Right renal pelvis (tissue), 4 donors: ENCODE measurements around the gene TRAF5. TPM values are rescaled to one million over a fixed set of nuclear protein-coding genes. Genes with fewer than 3 reads are reported as not detected.
A peak's percentile ranks its signal among the peaks of the same experiment; 100 is the strongest.
"Not testable (repeated sequence)": the region's sequence is repeated elsewhere in the genome, so short reads cannot be mapped to it uniquely, and the experiment has no call there.

Source experiments
- DNase-seq, 4 donors: peaks; one replicate each; pipeline ENCODE4 v3.0.0-alpha.2; 2013; ENCODE audit warnings: low read depth in 4 of 4, low spot score in 3 of 4, missing footprints in 1 of 4
- polyA plus RNA-seq, 4 donors: library from polyadenylated mRNA; unstranded; fragments of 120-200 nt; gene quantifications; one replicate each; pipeline ENCODE4 v1.2.1, GENCODE V29; 2013; ENCODE audit not compliant: insufficient read length in 4 of 4

Gene TRAF5, protein sequence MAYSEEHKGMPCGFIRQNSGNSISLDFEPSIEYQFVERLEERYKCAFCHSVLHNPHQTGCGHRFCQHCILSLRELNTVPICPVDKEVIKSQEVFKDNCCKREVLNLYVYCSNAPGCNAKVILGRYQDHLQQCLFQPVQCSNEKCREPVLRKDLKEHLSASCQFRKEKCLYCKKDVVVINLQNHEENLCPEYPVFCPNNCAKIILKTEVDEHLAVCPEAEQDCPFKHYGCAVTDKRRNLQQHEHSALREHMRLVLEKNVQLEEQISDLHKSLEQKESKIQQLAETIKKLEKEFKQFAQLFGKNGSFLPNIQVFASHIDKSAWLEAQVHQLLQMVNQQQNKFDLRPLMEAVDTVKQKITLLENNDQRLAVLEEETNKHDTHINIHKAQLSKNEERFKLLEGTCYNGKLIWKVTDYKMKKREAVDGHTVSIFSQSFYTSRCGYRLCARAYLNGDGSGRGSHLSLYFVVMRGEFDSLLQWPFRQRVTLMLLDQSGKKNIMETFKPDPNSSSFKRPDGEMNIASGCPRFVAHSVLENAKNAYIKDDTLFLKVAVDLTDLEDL
- 10 to 100 TPM; 11.5 to 16.9 (median 14.6) TPM for polyA plus RNA-seq

DNA sequence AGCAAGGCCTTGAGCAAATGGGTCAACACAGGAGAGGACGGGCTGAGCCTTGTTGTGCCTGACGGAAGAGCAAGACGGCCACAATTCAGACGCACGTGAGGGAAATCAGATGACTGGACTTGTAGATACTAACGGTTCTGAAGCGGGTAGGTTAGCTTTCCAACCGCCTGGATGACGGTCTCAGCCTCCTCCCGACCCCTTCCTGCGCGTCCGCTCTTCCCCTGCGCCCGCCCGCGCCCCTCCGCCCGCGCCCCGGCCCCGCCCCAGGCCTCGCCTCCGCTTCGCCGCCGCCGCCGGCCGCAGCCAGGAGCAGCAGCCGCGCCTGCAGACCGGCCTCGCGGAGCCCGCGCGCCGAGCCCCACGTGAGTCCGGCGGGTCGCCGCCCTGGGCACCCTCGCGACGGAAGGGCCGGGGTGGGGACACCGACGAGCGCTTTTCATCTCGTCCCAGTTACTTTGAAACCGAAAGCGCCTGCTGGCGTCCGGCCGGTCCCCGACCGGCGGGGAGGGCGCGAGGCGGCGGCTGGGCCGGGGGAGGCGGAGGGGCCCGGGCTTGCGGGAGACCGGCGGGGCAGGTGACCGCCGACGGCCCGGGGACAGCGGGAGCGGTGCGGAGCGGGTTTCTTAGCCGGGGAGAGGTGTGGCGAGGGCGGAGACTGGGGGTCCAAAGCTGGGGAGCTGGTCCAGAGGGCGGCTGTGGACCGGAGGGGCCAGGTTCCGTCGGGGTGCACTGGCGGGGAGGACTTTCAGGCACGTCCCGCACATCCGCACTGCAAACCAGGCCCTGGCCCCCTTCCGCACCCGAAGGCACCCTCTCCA, at the start of gene TRAF5:
TSS of gene TRAF5 (plus strand) at position 306 of the 818 bp plus-strand sequence. CDS start 26,407 bp downstream, outside the sequence.
- peak in 1 of 4 donors; percentile 26 for DNase-seq

DNA sequence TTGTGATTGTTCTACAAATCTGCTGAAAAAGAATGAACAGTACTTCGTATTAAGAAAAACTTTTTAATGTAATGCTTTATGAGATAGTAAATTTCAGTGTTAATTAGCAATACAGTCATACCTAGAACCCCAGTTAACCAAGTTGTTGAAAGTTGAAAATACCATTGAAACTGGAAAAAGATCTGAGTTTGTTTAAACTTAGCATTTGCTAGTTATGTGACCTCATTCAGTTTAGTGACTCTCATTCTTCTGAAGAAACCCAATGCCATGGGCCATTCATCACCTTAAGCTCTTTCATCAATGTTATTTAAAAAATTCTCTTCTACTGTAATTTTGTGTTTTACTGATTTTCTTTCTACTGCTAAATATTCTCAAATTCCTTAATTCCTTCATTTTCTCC, 47.3 kb upstream of the TRAF5 start:
- no peak for DNase-seq

DNA sequence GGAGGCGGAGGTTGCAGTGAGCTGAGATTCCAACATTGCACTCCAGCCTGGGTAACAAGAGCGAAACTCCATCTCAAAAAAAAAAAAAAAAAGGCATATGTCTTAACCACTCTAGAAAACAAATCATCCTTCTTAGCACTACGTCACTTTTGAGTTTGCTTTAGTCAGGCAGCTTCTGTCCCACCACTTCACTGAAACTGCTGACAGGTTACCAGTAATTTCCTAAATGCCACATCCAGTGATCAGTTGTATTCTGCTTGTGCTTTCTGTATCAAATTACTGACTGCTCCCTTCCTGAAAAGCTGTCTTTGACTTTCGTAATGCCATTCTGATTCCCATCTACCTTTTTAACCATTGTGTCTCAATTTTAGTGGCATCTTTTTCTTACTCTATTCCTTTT, 45.7 kb upstream of the TRAF5 start:
- no peak for DNase-seq

DNA sequence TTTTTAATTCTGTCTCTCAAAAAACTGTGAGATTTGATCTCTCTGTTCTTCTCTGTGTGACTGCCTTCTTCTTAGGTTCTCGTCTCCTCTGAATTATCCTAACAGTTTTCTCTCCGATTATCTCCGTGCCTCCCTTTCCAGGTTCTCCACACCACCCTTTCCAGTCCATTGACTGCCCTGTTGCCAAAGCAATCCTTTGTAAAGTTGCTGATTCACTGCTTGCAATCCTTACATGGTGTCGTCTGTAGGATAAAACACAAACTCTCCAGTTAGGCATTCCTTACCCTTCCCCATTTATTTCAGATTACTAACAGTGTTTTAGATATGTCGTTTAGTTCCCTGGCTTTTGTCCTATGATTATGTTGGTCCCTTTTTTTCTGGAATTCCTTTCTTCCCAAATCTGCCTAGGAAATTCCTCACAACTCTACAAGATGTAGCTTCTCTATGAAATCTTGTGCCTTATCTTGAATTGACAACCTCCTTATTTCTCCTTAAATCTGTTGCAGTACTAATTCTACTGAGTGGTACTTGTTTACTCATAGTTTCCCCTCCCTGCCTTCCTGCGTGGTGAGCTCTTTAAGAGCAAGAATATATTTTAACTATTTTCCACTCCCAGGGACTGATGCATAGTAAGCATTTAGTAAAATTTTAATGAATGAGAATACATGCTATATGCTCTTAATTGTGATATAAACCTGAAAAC, 45.2 kb upstream of the TRAF5 start:
- peak in 1 of 4 donors; percentile 4 for DNase-seq

DNA sequence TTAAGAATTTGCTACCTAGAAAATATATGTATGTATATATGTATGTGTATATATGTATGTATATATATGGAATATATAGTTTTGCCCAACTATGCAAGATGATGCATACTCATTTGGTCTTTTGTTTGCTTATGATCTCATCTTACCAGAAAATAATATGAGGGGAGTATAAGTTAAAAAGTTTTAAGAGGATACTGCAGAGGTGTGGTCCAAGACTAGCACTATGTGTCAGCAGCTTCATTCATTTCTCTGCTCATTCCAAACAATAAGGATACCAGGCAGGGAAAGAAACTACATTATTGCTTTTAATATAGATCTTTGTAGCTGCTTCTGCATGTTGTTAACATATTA, 44.6 kb upstream of the TRAF5 start:
- DNase-seq, result no peak

DNA sequence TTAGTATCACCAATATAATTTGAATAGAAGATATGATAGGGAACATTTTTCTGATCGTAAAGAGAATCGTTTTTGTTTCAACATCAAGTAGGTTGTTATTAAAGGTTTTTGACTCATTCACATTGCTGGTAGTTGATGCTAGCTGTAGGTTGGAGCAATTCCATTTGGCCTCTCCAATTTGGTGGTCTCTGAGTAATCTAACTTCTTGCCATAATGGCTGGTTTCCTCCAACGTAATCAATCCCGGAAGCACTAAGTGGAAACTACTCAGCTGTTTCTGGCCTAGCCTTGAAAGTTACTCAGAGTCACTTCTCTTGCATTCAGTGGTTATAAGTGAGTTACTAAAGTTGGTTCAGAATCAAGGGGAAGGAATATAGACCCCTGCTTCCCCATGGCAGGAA, 41.4 kb upstream of the TRAF5 start:
- no peak for DNase-seq

DNA sequence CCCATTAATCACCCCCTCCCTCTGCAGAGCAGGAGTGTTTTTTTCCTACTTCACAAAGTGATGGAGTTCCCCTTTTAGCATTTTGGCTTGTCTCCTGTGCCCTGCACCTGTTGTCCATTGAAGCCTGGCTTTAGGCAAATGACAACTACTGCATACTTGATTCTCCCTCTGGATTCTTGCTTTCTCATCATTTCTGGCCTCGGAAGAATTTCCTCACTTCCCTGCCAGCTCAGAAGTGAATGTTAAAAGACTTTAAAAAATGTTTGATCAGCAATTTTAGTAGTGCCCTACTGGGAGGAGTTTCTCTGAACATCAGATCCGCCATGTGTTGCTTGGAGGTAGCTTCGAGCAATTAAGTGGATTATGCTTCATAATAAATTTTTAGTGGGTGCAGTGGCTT, 39.4 kb upstream of the TRAF5 start:
- DNase-seq, result no peak

DNA sequence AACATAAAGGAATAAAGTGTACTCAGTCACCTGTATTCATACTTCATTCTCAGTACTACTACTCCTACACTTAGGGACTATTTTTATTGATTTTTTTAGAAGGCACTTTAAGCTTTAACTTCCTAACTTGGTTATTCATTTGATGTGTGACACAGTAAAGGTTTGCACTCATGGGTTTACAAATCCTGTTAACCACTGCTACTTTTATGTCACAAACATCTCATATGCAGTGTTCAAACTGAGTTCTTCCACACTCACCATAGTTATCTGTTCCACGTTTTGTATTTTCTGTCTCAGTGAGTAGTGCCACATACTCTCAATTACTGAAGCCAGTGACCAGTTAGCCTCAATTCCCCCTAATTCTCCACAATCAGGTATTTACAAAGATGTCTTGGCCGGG, 34.2 kb upstream of the TRAF5 start:
- DNase-seq, result no peak

DNA sequence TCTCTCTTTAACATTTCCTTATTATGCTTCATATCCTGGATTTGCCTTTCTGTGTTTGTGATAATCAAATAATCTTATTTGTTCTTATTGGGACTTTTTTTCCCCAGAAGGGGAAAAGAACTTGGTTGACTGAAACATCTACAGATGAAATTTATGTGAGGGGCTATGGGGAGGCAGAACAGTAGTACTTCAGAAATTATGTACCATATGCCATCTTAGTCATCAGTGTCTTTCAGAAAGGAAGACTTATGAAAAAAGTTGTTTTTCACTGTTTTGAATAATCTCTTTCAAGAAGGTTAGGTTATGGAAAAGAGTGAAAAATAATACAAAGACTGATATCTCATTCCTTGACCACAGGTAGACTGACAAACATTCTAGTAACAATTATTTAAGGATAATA, 30.2 kb upstream of the TRAF5 start:
- DNase-seq, result no peak

DNA sequence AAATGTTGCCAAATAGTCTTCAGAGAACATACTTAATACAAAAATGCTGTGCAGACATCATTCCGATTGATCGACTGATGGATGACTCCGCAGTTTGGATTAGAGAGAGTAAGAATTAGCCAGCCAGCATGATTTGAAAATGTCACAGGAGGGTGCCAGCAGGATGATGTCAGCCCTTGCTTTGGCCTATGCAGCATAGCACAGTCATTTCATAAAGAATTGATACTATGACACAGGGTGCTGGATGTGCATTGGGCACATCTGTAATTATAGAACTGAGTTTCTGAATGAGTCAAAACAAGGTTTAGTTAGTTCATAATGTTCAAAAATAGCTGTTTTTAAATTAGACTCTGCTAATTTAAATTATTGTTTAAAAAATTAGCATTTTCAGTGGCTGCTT, 21.6 kb upstream of the TRAF5 start:
- no peak for DNase-seq

DNA sequence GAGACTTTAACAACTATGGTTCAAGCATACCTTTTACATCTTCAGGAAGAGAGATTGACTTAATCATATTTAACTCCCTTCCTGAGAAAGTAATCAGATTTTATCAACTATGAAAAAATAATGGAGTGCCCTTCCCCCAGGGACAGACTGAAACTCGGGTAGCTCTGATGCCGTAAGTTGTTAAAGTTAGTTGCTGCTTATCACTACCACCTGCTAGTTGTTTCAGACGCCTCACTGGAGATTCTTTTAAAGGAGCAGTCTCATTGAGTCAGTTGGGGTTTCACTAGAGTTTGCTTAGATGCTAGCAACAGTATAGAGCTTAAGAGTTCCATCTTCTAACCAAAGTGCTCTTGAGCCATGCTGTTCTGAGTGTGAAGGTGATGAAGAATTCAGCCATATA, 17.0 kb upstream of the TRAF5 start:
- DNase-seq, result no peak

DNA sequence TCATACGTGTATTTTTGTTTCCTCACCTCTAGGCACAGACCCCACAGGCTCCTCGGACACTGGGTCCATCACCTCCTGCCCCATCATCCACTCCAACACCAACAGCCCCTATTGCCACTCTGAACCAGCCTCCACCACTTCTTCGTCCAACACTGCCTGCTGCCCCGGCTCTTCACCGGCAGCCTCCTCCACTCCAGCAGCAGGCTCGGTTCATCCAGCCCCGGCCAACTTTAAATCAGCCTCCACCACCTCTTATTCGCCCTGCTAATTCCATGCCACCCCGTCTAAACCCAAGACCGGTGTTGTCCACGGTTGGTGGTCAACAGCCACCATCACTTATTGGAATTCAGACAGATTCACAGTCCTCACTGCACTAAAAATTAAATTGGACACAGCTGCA, 13.2 kb upstream of the TRAF5 start:
- DNase-seq, result no peak

DNA sequence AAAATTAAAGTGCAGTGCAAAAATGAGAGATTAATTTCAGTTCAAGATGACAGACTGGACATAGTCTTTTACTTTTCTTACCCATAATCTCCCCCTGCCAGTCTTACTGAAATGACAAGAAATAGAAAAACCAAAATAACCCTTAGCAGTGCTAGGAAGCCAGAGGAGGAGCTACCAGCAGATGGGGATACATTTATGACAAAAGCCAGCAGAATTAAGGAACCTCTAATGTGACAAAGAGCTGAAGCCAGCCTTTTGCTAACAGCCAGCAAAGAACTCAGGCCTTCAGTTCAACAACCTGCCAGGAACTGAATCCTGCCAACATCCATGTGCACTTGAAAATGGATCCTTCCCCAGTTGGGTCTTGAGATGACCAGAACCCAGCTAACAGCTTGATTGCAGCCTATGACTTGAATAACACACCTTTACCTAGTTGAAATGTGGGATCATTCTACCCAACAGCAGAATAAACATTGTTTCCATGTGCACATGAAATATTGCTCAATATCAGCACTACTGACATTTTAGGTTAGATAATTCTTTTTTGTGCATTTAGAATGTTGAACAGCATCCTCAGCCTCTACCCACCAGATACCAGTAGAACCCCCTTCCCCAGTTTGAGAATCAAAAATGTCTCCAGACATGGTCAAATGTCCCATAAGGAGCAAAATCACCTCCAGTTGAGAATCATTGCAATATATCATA, 7.9 kb upstream of the TRAF5 start:
- no peak for DNase-seq

DNA sequence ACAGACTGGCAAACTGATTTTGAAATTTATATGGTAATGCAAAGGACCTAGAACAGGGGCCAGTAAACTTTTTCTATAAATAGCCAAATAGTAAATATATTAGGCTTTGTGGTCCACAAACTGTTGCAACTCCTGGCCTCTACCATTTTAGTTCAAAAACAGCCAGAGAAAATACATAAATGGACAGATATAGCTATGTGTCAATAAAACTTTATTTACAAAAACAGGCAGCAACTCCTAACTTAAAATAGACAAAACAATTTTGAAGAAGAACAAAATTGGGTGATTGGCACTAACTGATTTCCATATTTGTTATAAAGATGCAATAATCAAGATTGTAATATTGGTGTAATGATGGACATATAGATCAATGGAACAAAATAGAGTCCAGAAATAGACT, 6.7 kb upstream of the TRAF5 start:
- DNase-seq, result no peak

DNA sequence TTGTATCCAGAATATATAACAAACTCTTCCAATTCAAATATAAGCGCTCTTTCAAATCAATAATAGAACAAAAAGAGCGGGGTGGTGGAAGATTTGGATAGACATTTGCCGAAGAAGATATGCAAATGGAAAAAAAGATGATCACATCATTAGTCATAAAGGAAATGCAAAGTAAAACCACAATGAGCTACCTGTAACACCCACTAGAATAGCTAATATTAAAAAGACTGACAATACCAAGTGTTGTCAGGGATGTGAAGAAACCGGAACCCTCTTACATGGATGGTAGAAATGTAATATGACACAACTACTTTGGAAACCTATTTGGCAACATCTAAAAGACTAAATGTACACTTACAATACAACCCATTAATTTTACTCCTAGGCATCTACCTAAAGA, 5.7 kb upstream of the TRAF5 start:
- no peak for DNase-seq

DNA sequence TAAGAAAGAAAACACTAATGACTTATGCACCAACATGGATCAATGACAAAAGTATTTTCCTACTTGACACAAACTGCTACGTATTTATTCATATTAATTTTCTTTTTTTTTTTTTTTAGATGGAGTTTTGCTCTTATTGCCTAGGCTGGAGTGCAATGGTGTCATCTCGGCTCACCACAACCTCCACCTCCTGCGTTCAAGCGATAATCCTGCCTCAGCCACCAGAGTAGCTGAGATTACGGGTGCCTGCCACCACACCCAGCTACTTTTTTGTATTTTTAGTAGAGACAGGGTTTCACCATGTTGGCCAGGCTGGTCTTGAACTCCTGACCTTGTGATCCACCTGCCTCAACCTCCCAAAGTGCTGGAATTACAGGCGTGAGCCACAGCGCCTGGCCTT, 5.0 kb upstream of the TRAF5 start:
- DNase-seq, result not testable (repeated sequence)

DNA sequence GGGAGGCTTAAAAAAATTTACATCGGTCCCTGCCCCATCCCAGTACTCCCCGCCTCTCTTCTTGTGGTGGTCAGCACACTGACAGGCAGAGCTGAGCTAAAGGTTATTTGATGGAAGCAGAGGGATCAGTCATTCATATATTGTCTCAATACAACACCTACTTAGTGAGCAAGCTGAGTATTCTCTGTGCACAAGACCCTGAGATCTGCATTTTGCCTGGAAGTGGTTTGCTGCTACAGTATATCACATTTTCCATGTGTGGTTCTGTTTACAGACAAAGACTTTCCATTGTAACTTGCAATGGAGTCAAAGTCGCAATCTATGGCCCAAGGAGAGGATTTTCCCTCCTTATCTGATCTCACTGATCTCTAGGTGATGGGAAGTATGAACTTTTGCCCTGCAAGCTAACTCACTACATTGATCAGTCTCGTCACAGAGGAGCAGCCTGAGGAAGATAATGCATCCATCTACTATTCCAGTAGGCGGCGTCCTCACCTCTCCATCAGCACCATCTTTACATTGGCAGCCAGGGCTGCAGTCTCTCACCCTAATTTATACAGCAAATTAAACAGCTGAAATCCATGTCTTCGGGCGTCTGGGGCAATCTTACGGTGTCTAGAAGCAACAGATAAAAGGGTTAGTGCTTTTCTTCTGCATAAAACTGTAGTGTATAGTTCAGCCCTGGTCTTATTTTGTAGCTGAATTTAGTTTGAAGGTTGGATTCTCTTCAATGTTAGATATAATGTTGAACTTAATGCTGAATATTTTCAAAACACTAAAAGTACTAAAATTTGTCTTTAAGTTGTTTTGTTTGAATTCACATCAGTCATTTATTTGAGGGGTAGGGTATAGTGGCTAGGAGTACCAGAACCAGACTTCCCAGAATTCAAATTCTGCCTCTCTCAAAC, 3.2 kb upstream of the TRAF5 start:
- peak in 1 of 4 donors; percentile 45 for DNase-seq

DNA sequence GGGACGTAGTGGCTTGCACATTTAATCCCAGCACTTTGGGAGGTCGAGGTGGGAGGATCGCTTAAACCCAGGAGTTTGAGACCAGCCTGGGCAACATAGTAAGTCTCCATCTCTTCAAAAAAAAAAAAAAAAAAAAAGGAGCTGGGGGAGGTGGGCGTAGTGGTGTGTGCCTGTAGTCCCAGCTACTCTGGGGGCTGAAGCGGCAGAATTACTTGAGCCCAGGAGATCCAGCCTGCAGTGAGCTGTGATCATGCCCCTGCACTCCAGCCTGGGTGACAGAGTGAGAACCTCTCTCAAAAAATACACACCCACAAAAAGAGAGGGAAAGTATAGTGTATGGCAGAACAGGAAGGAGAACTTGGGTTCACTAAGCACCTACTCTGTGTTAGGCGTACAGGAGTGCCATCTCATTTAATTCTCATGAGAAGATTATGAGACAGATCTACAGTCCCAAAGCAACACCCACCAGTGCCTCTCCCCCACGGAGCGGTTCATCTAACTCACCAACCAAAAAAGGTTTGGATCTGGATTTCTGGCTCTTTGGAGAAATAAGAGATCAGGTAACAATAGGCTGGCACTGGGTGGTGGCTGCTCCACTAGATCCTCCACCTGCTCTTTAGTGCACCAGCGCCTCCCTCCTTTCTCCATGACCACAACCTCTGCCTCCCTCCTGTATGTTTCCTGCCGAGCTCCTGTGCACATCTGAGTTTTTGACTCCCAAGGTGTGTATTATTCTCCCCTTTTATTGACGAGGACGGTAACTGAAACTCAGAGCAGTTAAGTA, 1.4 kb upstream of the TRAF5 start:
- no peak for DNase-seq

DNA sequence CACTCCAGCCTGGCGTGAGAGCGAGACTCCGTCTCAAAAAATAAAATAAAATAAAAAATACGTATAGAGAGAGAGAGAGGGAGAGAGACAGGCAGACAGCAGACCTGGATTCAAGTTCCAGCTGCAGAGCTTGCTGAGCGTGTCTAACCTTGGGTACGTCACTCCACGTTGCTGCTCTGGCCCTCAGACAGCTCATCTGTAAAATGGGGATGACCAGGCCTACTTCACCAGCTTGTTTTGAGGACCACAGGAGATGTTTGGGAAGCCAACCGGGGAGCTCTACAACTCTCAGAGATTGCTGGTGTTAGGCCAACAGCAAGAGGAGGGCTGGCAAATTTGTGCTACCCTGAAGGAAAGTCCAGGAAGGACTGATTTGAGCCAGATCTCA, 499 bp upstream of the TRAF5 start:
- DNase-seq, result no peak
